GM23248 (cell line): ENCODE data around the gene ABL1.

Experiments
- EZH2 ChIP-seq: fragments of 200-600 bp; sonication (generic); IDR thresholded peaks from 2 replicates; pipeline ENCODE4 v1.6.1; 2018; ENCODE audit warnings: antibody characterized with exemption, mild to moderate bottlenecking; ENCODE audit not compliant: insufficient read depth, poor library complexity, severe bottlenecking
- EZH2phosphoT487 ChIP-seq: fragments of 200-600 bp; sonication (generic); IDR thresholded peaks from 2 replicates; pipeline ENCODE4 v1.6.1; 2018; ENCODE audit warnings: antibody characterized with exemption, moderate library complexity, mild to moderate bottlenecking, low read depth; ENCODE audit not compliant: insufficient read depth

DNA sequence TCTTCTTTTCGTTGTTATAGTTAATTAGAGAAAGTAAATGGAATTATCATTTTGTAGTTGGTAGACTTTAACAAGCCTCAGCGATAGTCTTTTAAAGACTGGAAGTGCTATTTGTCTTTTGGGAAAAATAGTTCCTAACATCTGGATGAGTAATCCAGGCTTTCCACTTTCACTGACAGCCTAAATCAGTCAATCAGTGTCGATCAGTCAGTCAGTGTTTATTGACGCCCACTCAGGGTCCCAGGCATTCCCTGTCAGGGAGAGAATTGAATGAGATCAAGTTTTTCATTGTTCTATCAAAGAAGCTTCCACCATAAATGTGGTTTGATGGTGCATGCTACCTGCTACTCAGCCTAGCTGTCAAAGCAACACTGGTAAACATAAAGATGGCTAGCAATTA is 2.6 kb downstream of the ABL1 start:
- TF ChIP-seq EZH2phosphoT487 (no peak), EZH2 (no peak)
